ENCODE results near the gene PDE5A.

- TF ChIP-seq ZNF184 (tag by site-specific recombination; IDR thresholded peaks at IDR 0.05) (no peak), CTCF (tag by site-specific recombination; IDR thresholded peaks at IDR 0.05) (no peak)
Observed at GRCh38 chr4:119493886-119494285, 134.7 kb downstream of the PDE5A start.

All from HEK293 (cell line).